NT2/D1 (cell line): Measurements from ENCODE around the gene DLG2.
"Not testable (repeated sequence)": the region's sequence is repeated elsewhere in the genome, so short reads cannot be mapped to it uniquely, and the experiment has no call there.

Experiments
- DNase-seq: peaks from one replicate; pipeline ENCODE4 v3.0.0-alpha.2; 2011; ENCODE audit warnings: low read depth, low spot score
- H3K27me3 ChIP-seq: 2 replicates; pipeline ENCODE4 v1.6.0; 2011; ENCODE audit warnings: mild to moderate bottlenecking; ENCODE audit not compliant: insufficient read length, insufficient read depth
- H3K36me3 ChIP-seq: 2 replicates; pipeline ENCODE4 v1.6.1; 2011; ENCODE audit warnings: mild to moderate bottlenecking, low read length, mixed read lengths; ENCODE audit not compliant: insufficient read depth, insufficient read length
- H3K4me1 ChIP-seq: 2 replicates; pipeline ENCODE4 v1.5.1; 2011; ENCODE audit not compliant: insufficient read depth, insufficient read length
- H3K4me3 ChIP-seq: 2 replicates; pipeline ENCODE4 v1.5.1; 2011; ENCODE audit warnings: low read depth; ENCODE audit not compliant: insufficient read length
- H3K9ac ChIP-seq: 2 replicates; pipeline ENCODE4 v1.6.0; 2011; ENCODE audit warnings: low read depth; ENCODE audit not compliant: insufficient read length
- H3K9me3 ChIP-seq: 2 replicates; pipeline ENCODE4 v1.5.1; 2011; ENCODE audit warnings: mild to moderate bottlenecking, low read length; ENCODE audit not compliant: insufficient read depth
- SUZ12 ChIP-seq: IDR thresholded peaks from 2 replicates; pipeline ENCODE4 v1.6.1; 2011; ENCODE audit not compliant: insufficient read length, insufficient read depth; ENCODE audit errors: extremely low read depth
- YY1 ChIP-seq: IDR thresholded peaks from 2 replicates; pipeline ENCODE4 v1.6.1; 2011; ENCODE audit not compliant: insufficient read length, insufficient read depth
- ZNF274 ChIP-seq: IDR thresholded peaks from 2 replicates; pipeline ENCODE4 v1.6.1; 2011; ENCODE audit warnings: mild to moderate bottlenecking, low read depth, low read length

The DLG2 gene

GRCh38 chr11:85276332-85276731, 350.8 kb downstream of the DLG2 start:
- H3K9ac ChIP-seq = no peak overlapping the region
- no peaks in the 10 kb centered on the region for H3K36me3 ChIP-seq
- no peak for TF ChIP-seq SUZ12
- TF ChIP-seq ZNF274 = no peak
- no peak for TF ChIP-seq YY1

DNA sequence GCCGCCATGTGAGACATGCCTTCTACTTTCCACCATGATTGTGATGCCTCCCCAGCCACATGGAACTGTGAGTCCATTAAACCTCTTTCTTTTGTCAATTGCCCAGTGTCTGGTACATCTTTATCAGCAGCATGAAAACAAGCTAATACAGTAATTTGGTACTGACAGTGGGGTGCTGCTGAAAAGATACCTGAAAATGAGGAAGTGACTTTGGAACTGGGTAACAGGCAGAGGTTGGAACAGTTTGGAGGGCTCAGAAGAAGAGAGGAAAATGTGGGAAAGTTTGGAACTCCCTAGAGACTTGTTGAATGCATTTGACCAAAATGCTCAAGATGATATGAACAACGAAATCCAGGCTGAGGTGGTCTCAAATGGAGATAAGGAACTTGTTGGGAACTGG, 356.8 kb downstream of the DLG2 start:
- H3K4me1 ChIP-seq, DNase-seq, H3K4me3 ChIP-seq, H3K36me3 ChIP-seq, H3K9ac ChIP-seq, H3K9me3 ChIP-seq, H3K27me3 ChIP-seq: not testable (repeated sequence)

More at GRCh38 chr11:85276332-85276731, 350.8 kb downstream of the DLG2 start:
- H3K4me1 ChIP-seq = no peaks in the 10 kb centered on the region
- H3K27me3 ChIP-seq = no peaks in the 10 kb centered on the region
- DNase-seq = no peak
- no peak overlapping the region for H3K4me3 ChIP-seq
- H3K9me3 ChIP-seq = no peaks in the 10 kb centered on the region

DNA sequence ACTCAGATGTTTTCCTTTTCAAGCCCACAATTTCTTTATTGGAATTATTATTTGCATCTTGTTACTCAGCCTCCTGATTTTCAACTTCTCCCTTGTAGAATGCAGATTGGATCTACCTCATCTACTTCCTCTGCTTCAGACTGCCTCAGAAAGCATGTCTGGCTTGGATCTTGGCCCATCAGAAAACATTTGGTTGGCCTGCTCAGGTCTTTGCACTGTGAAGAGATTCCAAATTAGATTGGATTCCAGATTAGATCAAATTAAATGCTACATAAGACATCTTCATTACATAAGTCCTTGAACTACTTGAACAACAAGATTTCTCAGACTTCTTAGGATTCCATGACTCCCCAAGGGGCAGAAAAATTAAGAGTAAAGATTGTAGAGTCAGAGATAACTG, 358.0 kb downstream of the DLG2 start:
- H3K4me1 ChIP-seq = no peaks in the 10 kb centered on the region
- TF ChIP-seq YY1 (no peak), SUZ12 (no peak), ZNF274 (no peak)
- DNase-seq = no peak
- H3K9ac ChIP-seq = no peak overlapping the region
- no peaks in the 10 kb centered on the region for H3K9me3 ChIP-seq
- no peaks in the 10 kb centered on the region for H3K36me3 ChIP-seq
- H3K4me3 ChIP-seq = no peak overlapping the region
- H3K27me3 ChIP-seq = no peaks in the 10 kb centered on the region

DNA sequence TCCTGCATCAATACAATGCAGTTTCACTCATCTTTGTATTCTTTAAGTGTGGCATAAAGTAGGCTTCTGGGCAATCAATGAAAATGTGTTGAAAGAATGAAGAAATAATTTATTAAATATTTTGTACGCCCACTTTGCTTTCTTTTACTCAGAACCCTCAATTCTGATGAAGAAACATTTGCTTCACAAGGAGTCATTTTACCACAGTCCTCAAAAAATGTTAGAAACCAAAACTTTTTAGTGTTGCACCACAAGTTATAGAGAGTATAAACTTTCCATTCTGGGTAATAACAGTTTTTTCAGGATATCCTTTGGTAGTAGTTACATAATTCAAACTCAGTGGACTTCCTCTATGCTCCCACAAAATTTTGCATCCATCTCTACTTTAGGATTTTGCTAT, 360.5 kb downstream of the DLG2 start:
- H3K9me3 ChIP-seq = no peaks in the 10 kb centered on the region
- H3K27me3 ChIP-seq = no peaks in the 10 kb centered on the region
- DNase-seq = no peak
- no peak for TF ChIP-seq ZNF274
- no peak for TF ChIP-seq SUZ12
- TF ChIP-seq YY1 = no peak
- no peak overlapping the region for H3K4me3 ChIP-seq
- H3K36me3 ChIP-seq = no peaks in the 10 kb centered on the region
- H3K9ac ChIP-seq = no peak overlapping the region
- H3K4me1 ChIP-seq = no peaks in the 10 kb centered on the region

GRCh38 chr11:85263328-85263727, 363.8 kb downstream of the DLG2 start:
- Histone ChIP-seq H3K9ac (no peak overlapping the region), H3K4me3 (no peak overlapping the region), H3K9me3 (no peaks in the 10 kb centered on the region), H3K4me1 (no peaks in the 10 kb centered on the region), H3K36me3 (no peaks in the 10 kb centered on the region), H3K27me3 (no peaks in the 10 kb centered on the region)
- no peak for TF ChIP-seq ZNF274
- no peak for TF ChIP-seq YY1
- no peak for TF ChIP-seq SUZ12
- DNase-seq = no peak

- no peaks in the 10 kb centered on the region for H3K36me3 ChIP-seq
- DNase-seq = no peak
- H3K27me3 ChIP-seq = no peaks in the 10 kb centered on the region
- H3K4me3 ChIP-seq = no peak overlapping the region
- no peaks in the 10 kb centered on the region for H3K4me1 ChIP-seq
- no peak overlapping the region for H3K9ac ChIP-seq
- no peaks in the 10 kb centered on the region for H3K9me3 ChIP-seq
- TF ChIP-seq SUZ12 = no peak
- no peak for TF ChIP-seq ZNF274
- no peak for TF ChIP-seq YY1
Measured at GRCh38 chr11:85257837-85258236, 369.3 kb downstream of the DLG2 start.

DNA sequence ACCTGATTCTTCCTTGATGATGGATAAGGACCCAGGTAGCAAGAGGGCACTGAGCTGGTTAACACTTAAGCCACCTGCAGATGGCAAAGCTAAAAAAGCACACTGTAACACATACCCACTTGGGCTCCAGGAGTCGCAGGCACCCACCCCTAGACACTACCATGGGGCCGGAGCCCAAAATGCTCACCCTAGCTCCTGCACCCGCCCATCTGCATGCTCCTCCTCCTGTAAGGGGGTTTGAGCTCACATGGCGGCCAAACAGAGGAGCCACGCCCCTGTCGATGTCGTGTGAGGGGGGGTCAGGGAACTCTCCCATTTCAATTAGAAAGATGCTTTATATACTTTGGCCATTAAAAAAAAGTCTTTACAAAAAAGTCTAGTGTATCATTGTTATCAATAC, 370.7 kb downstream of the DLG2 start:
- Histone ChIP-seq H3K9me3 (no peaks in the 10 kb centered on the region), H3K9ac (no peak overlapping the region), H3K4me1 (no peaks in the 10 kb centered on the region), H3K27me3 (no peaks in the 10 kb centered on the region), H3K4me3 (no peak overlapping the region), H3K36me3 (no peaks in the 10 kb centered on the region)
- TF ChIP-seq SUZ12 (no peak), YY1 (no peak)
- no peak for DNase-seq

DNA sequence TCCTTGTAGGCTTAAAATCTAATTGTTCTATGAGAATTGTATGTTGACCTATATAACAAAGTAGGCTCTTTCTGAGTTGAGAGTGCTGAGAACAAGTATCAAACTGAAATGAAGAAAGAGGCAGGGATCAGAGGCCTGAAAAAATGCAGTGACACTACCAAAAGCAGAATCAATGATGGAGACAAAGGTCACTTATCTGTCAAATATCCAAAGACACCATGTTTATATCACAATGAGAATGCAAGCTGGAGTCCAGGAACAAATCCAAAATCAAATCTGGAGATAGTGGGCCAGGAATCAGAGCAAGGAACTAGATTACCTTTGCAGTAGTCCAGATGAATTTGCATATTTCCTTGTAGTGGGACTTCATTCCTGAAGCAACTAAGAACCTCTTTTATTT, 377.7 kb downstream of the DLG2 start:
- Histone ChIP-seq H3K9me3 (no peaks in the 10 kb centered on the region), H3K36me3 (no peaks in the 10 kb centered on the region)
- no peak for TF ChIP-seq SUZ12
- no peak for TF ChIP-seq ZNF274
- TF ChIP-seq YY1 = no peak

More for the DNA sequence above, 377.7 kb downstream of the DLG2 start:
- no peak for DNase-seq
- no peaks in the 10 kb centered on the region for H3K27me3 ChIP-seq
- no peak overlapping the region for H3K4me3 ChIP-seq
- H3K4me1 ChIP-seq = no peaks in the 10 kb centered on the region
- H3K9ac ChIP-seq = no peak overlapping the region
